Measurements from ENCODE around the gene CELF2. TPM values are rescaled to one million over a fixed set of nuclear protein-coding genes. Genes with fewer than 3 reads are reported as not detected.

Gene CELF2
- total and polyA plus RNA-seq, 2 of the 4 experiments (the other 2 are of a cell fraction) = 3.5 to 6.6 TPM

DNA sequence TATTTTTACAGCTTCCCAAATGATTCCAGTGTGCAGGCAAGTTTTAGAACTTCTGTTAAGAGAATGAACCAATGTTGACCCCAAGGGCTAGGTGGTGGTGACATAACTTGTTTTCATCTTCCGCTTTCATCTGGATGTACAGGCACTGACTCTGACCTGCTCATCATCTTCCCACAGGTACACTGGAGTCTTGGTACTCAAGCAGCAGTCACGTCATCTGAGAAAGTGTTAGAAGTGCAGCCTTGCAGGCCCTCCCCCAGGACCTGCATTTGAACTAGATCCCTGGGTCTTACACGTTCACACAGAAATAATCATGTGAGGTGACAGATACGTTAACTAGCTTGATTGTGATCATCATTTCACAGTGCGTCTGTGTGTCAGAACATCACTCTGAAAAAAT, 212.2 kb downstream of the CELF2 start:
- H4K5ac ChIP-seq (ENCODE audit: low read depth, low read length) = no peak overlapping the region
- H3K14ac ChIP-seq (replicated peaks; ENCODE audit: low read depth, low read length) = no peak overlapping the region
- no peaks in the 10 kb centered on the region for H3K9me1 ChIP-seq (ENCODE audit: insufficient read depth, low read length)
- H4K8ac ChIP-seq (ENCODE audit: low read depth in 2 of 2, low read length in 2 of 2) = no peak overlapping the region
- H4K20me1 ChIP-seq (ENCODE audit: insufficient read depth, low read length) = no peaks in the 10 kb centered on the region
- no peak overlapping the region for H3K4me3 ChIP-seq (ENCODE audit: insufficient read depth, low read depth, low read length)
- in situ Hi-C loops (cut with MboI; ENCODE audit: low sequenced_read_pairs) (no loop called here), intact Hi-C loops (cut with micrococcal nuclease) (no loop called here), dilution Hi-C loops (cut with HindIII; ENCODE audit: low sequenced_read_pairs, unreplicated experiment) (no loop called here)
- H3K36me3 ChIP-seq (ENCODE audit: control insufficient read depth, insufficient read depth, low read length) = no peaks in the 10 kb centered on the region
- H3K18ac ChIP-seq (ENCODE audit: low read depth, low read length) = no peak overlapping the region
- ATAC-seq (ENCODE audit: low read depth) = no peak
- no CpG with 5 or more reads among the region's 5 CpGs for WGBS, 2 experiments (ENCODE audit: extremely low coverage in 2 of 2, insufficient read length in 1 of 2)
- H3K4ac ChIP-seq (ENCODE audit: low read depth, low read length) = no peak overlapping the region
- ChIA-PET POLR2A (ENCODE audit: unreplicated experiment) (no interaction called here), CTCF (no interaction called here)
- H3K27ac ChIP-seq (ENCODE audit: insufficient read depth, low read length) = no peak overlapping the region
- H3K4me2 ChIP-seq (ENCODE audit: low read depth, low read length) = no peak overlapping the region
- no peak overlapping the region for H2AFZ ChIP-seq (replicated peaks; ENCODE audit: low read length, poor library complexity)
- no TSS peak for BruUV-seq (replicated peaks)
- DNase-seq = no peak
- no peak overlapping the region for H2AK9ac ChIP-seq (replicated peaks; ENCODE audit: low read depth, low read length, poor library complexity)
- no peak overlapping the region for H2BK20ac ChIP-seq (ENCODE audit: low read depth, low read length)
- no peaks in the 10 kb centered on the region for H3K27me3 ChIP-seq (ENCODE audit: control insufficient read depth, insufficient read depth, low read length)
- no peak overlapping the region for H3K9ac ChIP-seq (ENCODE audit: low read depth, low read length)
- no peak overlapping the region for H3K23ac ChIP-seq (ENCODE audit: low read depth, low read length)
- H3K9me3 ChIP-seq (ENCODE audit: control insufficient read depth, insufficient read depth, low read length) = no peaks in the 10 kb centered on the region
- no peak overlapping the region for H2BK5ac ChIP-seq (ENCODE audit: low read depth, low read length, poor library complexity, severe bottlenecking)
- H2BK120ac ChIP-seq (ENCODE audit: low read depth, low read length) = no peak overlapping the region
- no peak overlapping the region for H2AK5ac ChIP-seq (ENCODE audit: low read depth, low read length)
- TF ChIP-seq SMC3 (IDR thresholded peaks at IDR 0.05; ENCODE audit: low read depth, low read length) = no peak
- no peak for TF ChIP-seq NFE2L2 (IDR thresholded peaks at IDR 0.05; ENCODE audit: low read depth, low read length)
- no peak for TF ChIP-seq RFX5 (IDR thresholded peaks at IDR 0.05; ENCODE audit: low read depth, low read length)
- no peak for TF ChIP-seq RAD21 (IDR thresholded peaks at IDR 0.05; ENCODE audit: low read length)
- TF ChIP-seq POLR2A (IDR thresholded peaks at IDR 0.05; ENCODE audit: low read depth, low read length) = no peak
- no peak for TF ChIP-seq MAFK (IDR thresholded peaks at IDR 0.05; ENCODE audit: low read depth, low read length)
- TF ChIP-seq MAZ (IDR thresholded peaks at IDR 0.05; ENCODE audit: borderline replicate concordance, low read depth, low read length) = no peak
- TF ChIP-seq, protein P1, sequence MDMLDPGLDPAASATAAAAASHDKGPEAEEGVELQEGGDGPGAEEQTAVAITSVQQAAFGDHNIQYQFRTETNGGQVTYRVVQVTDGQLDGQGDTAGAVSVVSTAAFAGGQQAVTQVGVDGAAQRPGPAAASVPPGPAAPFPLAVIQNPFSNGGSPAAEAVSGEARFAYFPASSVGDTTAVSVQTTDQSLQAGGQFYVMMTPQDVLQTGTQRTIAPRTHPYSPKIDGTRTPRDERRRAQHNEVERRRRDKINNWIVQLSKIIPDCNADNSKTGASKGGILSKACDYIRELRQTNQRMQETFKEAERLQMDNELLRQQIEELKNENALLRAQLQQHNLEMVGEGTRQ (IDR thresholded peaks at IDR 0.05; ENCODE audit: low read depth, low read length) = no peak
- TF ChIP-seq, protein P2, sequence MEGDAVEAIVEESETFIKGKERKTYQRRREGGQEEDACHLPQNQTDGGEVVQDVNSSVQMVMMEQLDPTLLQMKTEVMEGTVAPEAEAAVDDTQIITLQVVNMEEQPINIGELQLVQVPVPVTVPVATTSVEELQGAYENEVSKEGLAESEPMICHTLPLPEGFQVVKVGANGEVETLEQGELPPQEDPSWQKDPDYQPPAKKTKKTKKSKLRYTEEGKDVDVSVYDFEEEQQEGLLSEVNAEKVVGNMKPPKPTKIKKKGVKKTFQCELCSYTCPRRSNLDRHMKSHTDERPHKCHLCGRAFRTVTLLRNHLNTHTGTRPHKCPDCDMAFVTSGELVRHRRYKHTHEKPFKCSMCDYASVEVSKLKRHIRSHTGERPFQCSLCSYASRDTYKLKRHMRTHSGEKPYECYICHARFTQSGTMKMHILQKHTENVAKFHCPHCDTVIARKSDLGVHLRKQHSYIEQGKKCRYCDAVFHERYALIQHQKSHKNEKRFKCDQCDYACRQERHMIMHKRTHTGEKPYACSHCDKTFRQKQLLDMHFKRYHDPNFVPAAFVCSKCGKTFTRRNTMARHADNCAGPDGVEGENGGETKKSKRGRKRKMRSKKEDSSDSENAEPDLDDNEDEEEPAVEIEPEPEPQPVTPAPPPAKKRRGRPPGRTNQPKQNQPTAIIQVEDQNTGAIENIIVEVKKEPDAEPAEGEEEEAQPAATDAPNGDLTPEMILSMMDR (conservative IDR thresholded peaks at IDR 0.05; ENCODE audit: low read depth, low read length) = no peak
- TF ChIP-seq BHLHE40 (IDR thresholded peaks at IDR 0.05; ENCODE audit: low read depth, low read length) = no peak
- no peak for TF ChIP-seq FOS (IDR thresholded peaks at IDR 0.05; ENCODE audit: low read depth, low read length)
- TF ChIP-seq, protein P3, sequence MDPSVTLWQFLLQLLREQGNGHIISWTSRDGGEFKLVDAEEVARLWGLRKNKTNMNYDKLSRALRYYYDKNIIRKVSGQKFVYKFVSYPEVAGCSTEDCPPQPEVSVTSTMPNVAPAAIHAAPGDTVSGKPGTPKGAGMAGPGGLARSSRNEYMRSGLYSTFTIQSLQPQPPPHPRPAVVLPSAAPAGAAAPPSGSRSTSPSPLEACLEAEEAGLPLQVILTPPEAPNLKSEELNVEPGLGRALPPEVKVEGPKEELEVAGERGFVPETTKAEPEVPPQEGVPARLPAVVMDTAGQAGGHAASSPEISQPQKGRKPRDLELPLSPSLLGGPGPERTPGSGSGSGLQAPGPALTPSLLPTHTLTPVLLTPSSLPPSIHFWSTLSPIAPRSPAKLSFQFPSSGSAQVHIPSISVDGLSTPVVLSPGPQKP (IDR thresholded peaks at IDR 0.05; ENCODE audit: borderline replicate concordance, low read depth, low read length) = no peak
- no peak for TF ChIP-seq CEBPB (IDR thresholded peaks at IDR 0.05; ENCODE audit: low read depth, low read length)
- TF ChIP-seq MXI1 (IDR thresholded peaks at IDR 0.05; ENCODE audit: borderline replicate concordance, low read depth, low read length) = no peak
- TF ChIP-seq CHD1 (IDR thresholded peaks at IDR 0.05; ENCODE audit: low read depth, low read length) = no peak
- TF ChIP-seq RCOR1 (IDR thresholded peaks at IDR 0.05; ENCODE audit: insufficient replicate concordance, low read length) = no peak
- H3K79me1 ChIP-seq (ENCODE audit: low read depth in 1 of 2, low read length in 2 of 2) = no peaks in the 10 kb centered on the region
- H3K56ac ChIP-seq (ENCODE audit: extremely low read depth, insufficient read depth, low read length) = no peak overlapping the region
- H4K91ac ChIP-seq (ENCODE audit: insufficient read depth, low read depth, low read length) = no peak overlapping the region
- no peaks in the 10 kb centered on the region for H3K4me1 ChIP-seq (ENCODE audit: control insufficient read depth, insufficient read depth, low read length)
- no peak overlapping the region for H2BK15ac ChIP-seq (ENCODE audit: low read depth, low read length)
